Ovary (tissue), 3 donors: Measurements from ENCODE around the gene KRTAP5-7.

Source experiments
- EP300 ChIP-seq: sonication (generic); formaldehyde crosslinking; IDR thresholded peaks from one replicate; pipeline ENCODE4 v1.6.1; 2017; ENCODE audit warnings: antibody characterized with exemption
- POLR2A ChIP-seq: fragments of 450-650 bp; IDR thresholded peaks from one replicate; pipeline ENCODE4 v1.6.1; 2017; ENCODE audit warnings: antibody characterized with exemption, mild to moderate bottlenecking, moderate library complexity
- TF ChIP-seq, protein P1 (sequence below), 3 donors: fragments of 450-650 bp in 2 of 3; fragments of 200-600 bp in 1 of 3; IDR thresholded peaks; one replicate each; pipeline versions ENCODE4 v1.5.1 to v1.8.0; 2016 to 2022; ENCODE audit warnings: antibody characterized with exemption in 3 of 3, mild to moderate bottlenecking in 1 of 3
- donor health status: DM: no; HTN: no; CAD: no.

DNA sequence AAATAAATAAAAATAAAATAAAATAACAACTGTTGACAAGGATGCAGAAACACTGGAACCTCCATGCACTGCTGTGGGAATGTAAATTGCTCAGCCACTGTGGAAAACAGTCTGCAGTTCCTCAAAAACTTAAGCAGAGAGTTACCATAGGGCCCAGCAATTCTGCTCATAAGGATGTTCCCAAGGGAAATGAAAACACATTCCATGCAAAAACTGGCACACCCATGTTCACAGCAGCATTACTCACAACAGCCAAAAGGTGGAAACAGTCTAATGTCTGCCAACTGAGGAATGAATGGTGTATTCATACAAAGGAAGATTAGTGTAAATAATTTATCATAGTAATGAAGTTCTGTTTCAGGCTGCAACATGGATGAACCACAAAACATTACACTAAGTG is 35.1 kb downstream of the KRTAP5-7 start:
- no peak for TF ChIP-seq POLR2A
- TF ChIP-seq, protein P1, sequence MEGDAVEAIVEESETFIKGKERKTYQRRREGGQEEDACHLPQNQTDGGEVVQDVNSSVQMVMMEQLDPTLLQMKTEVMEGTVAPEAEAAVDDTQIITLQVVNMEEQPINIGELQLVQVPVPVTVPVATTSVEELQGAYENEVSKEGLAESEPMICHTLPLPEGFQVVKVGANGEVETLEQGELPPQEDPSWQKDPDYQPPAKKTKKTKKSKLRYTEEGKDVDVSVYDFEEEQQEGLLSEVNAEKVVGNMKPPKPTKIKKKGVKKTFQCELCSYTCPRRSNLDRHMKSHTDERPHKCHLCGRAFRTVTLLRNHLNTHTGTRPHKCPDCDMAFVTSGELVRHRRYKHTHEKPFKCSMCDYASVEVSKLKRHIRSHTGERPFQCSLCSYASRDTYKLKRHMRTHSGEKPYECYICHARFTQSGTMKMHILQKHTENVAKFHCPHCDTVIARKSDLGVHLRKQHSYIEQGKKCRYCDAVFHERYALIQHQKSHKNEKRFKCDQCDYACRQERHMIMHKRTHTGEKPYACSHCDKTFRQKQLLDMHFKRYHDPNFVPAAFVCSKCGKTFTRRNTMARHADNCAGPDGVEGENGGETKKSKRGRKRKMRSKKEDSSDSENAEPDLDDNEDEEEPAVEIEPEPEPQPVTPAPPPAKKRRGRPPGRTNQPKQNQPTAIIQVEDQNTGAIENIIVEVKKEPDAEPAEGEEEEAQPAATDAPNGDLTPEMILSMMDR (IDR thresholded peaks at IDR 0.05): no peak
- no peak for TF ChIP-seq EP300
